Endothelial cell (in vitro differentiated cells): ENCODE data around the gene C3orf70. TPM values are rescaled to one million over a fixed set of nuclear protein-coding genes. Genes with fewer than 3 reads are reported as not detected.

Experiments used
- DNase-seq: peaks from one replicate; pipeline ENCODE4 v3.0.0; 2021; ENCODE audit warnings: low spot score
- H3K27ac Mint-ChIP-seq: one replicate; pipeline ENCODE4 v1.8.0; 2021; ENCODE audit warnings: mixed read lengths, inconsistent platforms; ENCODE audit not compliant: unreplicated experiment
- H3K27me3 Mint-ChIP-seq: one replicate; pipeline ENCODE4 v1.8.0; 2021; ENCODE audit warnings: mild to moderate bottlenecking, moderate library complexity, mixed read lengths, inconsistent platforms; ENCODE audit not compliant: unreplicated experiment
- H3K36me3 Mint-ChIP-seq: one replicate; pipeline ENCODE4 v1.8.0; 2021; ENCODE audit warnings: mild to moderate bottlenecking, low read depth, mixed read lengths, inconsistent platforms; ENCODE audit not compliant: unreplicated experiment
- H3K4me1 Mint-ChIP-seq: one replicate; pipeline ENCODE4 v1.8.0; 2021; ENCODE audit warnings: mild to moderate bottlenecking, mixed read lengths, inconsistent platforms; ENCODE audit not compliant: unreplicated experiment
- H3K4me3 Mint-ChIP-seq: one replicate; pipeline ENCODE4 v1.8.0; 2021; ENCODE audit warnings: mild to moderate bottlenecking, mixed read lengths, inconsistent platforms; ENCODE audit not compliant: unreplicated experiment
- H3K9me3 Mint-ChIP-seq: one replicate; pipeline ENCODE4 v1.8.0; 2021; ENCODE audit warnings: mixed read lengths, inconsistent platforms; ENCODE audit not compliant: unreplicated experiment
- total RNA-seq: library from RNA; stranded (reverse); fragmentation: NEBNext Ultra II Directional; extraction: Animal tissue kit (Norgen Biotek cat#: 25700); gene quantifications from one replicate; pipeline ENCODE4 v1.2.1, GENCODE V29; 2021; ENCODE audit not compliant: unreplicated experiment
- TF ChIP-seq, protein P1 (sequence below): fragments of 200-600 bp; sonication (generic); IDR thresholded peaks from one replicate; pipeline ENCODE4 v1.5.0; 2021; ENCODE audit warnings: antibody characterized with exemption; ENCODE audit not compliant: unreplicated experiment

Gene C3orf70
- total RNA-seq, 1 donor from 2014 or later: 1.4 TPM

DNA sequence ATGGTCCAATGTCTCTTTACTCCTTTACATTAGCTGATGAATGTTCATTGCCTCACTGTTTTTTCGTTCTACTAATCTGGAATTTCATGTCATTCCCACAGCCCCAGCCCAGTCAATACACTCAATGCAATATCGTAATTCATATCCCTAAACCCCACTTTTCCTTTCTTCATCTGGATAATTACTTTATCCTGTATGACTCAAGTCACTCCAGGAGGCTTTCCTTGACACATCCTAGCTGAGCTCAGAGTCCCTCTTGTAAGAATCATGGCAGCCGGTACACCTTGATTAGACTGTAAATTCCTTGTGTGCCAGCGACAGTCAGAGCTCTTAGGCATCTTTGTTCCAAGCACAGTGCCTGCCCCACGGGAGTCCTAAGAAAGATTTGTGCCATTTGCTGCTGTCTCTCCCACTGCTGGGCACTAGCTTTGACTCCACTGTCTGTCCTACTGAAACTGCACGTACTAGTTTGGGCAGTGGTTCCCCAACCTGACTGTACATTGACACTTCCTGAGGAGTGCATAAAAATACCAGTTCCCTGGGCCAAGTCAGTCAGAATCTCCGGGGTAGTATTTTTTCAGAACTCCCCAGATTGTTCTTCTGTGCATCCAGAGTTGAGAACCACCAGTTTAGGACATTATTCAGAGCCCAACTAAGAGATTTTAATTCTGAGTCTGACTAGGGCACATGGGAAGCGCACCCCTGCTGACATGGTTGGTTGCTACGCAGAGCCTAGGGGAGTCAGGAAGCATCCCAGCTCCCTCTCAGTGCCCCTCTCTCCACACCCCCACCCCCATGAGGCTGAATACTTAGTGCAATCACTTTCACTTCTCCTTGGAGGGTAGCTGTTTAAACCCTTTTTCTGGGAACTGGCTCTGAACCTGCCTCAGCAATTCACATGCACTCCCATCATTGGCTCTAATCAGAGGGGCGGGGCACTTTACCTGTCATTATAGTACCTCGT, 19.5 kb upstream of the C3orf70 start:
- DNase-seq: no peak
- Mint-ChIP-seq H3K36me3 (no peaks in the 10 kb centered on the region), H3K9me3 (no peaks in the 10 kb centered on the region), H3K4me1 (peaks cover 8% of the 10 kb centered on the region), H3K27me3 (no peaks in the 10 kb centered on the region), H3K4me3 (no peak overlapping the region), H3K27ac (no peak overlapping the region)
- TF ChIP-seq, protein P1, sequence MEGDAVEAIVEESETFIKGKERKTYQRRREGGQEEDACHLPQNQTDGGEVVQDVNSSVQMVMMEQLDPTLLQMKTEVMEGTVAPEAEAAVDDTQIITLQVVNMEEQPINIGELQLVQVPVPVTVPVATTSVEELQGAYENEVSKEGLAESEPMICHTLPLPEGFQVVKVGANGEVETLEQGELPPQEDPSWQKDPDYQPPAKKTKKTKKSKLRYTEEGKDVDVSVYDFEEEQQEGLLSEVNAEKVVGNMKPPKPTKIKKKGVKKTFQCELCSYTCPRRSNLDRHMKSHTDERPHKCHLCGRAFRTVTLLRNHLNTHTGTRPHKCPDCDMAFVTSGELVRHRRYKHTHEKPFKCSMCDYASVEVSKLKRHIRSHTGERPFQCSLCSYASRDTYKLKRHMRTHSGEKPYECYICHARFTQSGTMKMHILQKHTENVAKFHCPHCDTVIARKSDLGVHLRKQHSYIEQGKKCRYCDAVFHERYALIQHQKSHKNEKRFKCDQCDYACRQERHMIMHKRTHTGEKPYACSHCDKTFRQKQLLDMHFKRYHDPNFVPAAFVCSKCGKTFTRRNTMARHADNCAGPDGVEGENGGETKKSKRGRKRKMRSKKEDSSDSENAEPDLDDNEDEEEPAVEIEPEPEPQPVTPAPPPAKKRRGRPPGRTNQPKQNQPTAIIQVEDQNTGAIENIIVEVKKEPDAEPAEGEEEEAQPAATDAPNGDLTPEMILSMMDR: no peak

DNA sequence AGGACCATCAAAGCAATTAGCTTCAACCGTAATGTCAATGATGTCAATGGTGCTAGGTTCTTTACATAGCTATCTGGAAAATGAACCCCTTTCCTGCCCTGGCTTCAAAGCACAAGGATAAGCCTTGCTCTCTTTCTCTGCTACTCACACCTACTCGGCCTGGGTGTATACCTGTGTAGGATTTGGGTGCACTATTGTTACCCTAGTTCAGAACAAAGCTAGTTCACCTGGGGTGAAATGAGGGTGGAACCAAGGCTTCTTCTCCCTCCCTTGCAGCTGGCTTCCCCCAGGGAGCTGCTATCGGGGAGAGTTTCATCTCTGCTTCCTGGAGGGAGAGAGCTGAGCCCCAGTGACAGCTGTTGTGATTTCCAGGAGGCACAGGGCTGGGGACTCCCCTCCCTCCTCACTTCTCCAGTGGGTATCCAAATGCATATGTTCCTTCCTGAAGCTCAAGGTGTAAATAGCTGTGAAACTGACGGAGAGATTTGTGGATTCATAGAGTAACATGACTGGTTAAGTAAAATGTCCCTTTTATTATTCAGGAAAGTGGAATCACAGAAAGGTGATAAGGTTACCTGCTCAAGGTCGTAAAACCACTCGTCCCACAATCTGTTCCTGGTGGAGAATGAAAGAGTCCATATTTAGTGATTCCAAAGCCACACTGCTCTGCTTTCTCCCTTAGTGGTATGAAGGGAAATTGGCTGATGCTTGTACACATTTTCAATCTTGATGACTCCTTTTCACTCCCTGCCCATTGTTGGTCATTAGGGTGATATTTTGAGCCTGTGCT, 11.8 kb upstream of the C3orf70 start:
- Mint-ChIP-seq H3K36me3 (no peaks in the 10 kb centered on the region), H3K4me1 (no peaks in the 10 kb centered on the region), H3K27me3 (peaks cover 3% of the 10 kb centered on the region), H3K9me3 (no peaks in the 10 kb centered on the region), H3K4me3 (no peak overlapping the region), H3K27ac (no peak overlapping the region)
- TF ChIP-seq, protein P1: no peak
- no peak for DNase-seq

GRCh38 chr3:185162634-185163033, 9.8 kb upstream of the C3orf70 start:
- H3K27me3 Mint-ChIP-seq: peaks cover 6% of the 10 kb centered on the region
- no peaks in the 10 kb centered on the region for H3K9me3 Mint-ChIP-seq
- no peak for DNase-seq
- H3K4me3 Mint-ChIP-seq: no peak overlapping the region
- TF ChIP-seq, protein P1: no peak
- no peaks in the 10 kb centered on the region for H3K4me1 Mint-ChIP-seq
- H3K36me3 Mint-ChIP-seq: no peaks in the 10 kb centered on the region
- no peak overlapping the region for H3K27ac Mint-ChIP-seq

GRCh38 chr3:185161761-185162160, 8.9 kb upstream of the C3orf70 start:
- Mint-ChIP-seq H3K4me3 (no peak overlapping the region), H3K27ac (no peak overlapping the region), H3K4me1 (no peaks in the 10 kb centered on the region), H3K36me3 (no peaks in the 10 kb centered on the region), H3K9me3 (no peaks in the 10 kb centered on the region), H3K27me3 (peaks cover 6% of the 10 kb centered on the region)
- no peak for DNase-seq
- TF ChIP-seq, protein P1: no peak

DNA sequence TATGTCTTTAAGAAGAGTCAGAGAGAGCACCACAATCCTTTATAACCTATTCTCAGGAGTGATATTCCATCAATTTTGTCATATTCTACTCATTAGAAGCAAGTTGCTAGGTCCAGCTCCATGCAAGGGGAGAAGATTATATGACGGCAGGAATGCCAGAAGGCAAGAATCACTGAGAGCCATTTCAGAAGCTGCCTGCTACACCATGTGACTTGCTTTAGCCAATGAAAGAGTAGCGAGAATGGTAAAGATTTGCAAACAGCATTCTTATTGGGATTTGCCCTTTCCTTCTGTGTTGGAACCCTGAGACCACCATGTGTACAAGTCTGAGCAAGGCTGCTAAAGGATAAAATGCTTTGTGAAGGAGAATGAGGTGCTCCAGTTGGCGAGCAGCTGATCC, 4.5 kb upstream of the C3orf70 start:
- Mint-ChIP-seq H3K27me3 (peaks cover 6% of the 10 kb centered on the region), H3K36me3 (no peaks in the 10 kb centered on the region), H3K27ac (no peak overlapping the region), H3K9me3 (no peaks in the 10 kb centered on the region), H3K4me1 (no peaks in the 10 kb centered on the region), H3K4me3 (no peak overlapping the region)
- TF ChIP-seq, protein P1: no peak
- DNase-seq: no peak
